Lung (tissue), 12 donors: ENCODE data around the gene LOXL4. TPM values are rescaled to one million over a fixed set of nuclear protein-coding genes. Genes with fewer than 3 reads are reported as not detected.
A peak's percentile ranks its signal among the peaks of the same experiment; 100 is the strongest.

Source experiments
- ATAC-seq: fragments of 200-7000 bp; cut with Tn5 transposase; one replicate; pipeline ENCODE4 v1.9.1; 2020; ENCODE audit warnings: moderate number of reproducible peaks; ENCODE audit not compliant: insufficient read depth, low FRiP score
- DNase-seq, 3 donors: peaks; one replicate each; pipeline ENCODE4 v3.0.0-alpha.2; 2013 to 2017
- H3K27ac ChIP-seq, 2 donors: one replicate each; pipeline ENCODE4 v1.5.1; 2013; ENCODE audit warnings: mild to moderate bottlenecking in 2 of 2, moderate library complexity in 2 of 2, control low read depth in 1 of 2, inconsistent platforms in 1 of 2, low read depth in 1 of 2, low read length in 1 of 2
- H3K27me3 ChIP-seq, 3 donors: one replicate each; pipeline ENCODE4 v1.5.1; 2013; ENCODE audit warnings: low read length in 2 of 3; ENCODE audit not compliant: control insufficient read depth in 3 of 3, insufficient read depth in 3 of 3
- H3K36me3 ChIP-seq, 4 donors: one replicate each; pipeline ENCODE4 v1.5.1; 2013; ENCODE audit warnings: low read length in 4 of 4, mild to moderate bottlenecking in 1 of 4, moderate library complexity in 1 of 4; ENCODE audit not compliant: control insufficient read depth in 4 of 4, insufficient read depth in 4 of 4
- H3K4me1 ChIP-seq, 5 donors: one replicate each; pipeline ENCODE4 v1.5.1; 2013; ENCODE audit warnings: low read length in 5 of 5, mild to moderate bottlenecking in 2 of 5, moderate library complexity in 1 of 5; ENCODE audit not compliant: control insufficient read depth in 5 of 5, insufficient read depth in 5 of 5
- H3K4me3 ChIP-seq: one replicate; pipeline ENCODE4 v1.5.1; 2013; ENCODE audit warnings: mild to moderate bottlenecking, control low read depth, moderate library complexity
- H3K9ac ChIP-seq, 2 donors: one replicate each; pipeline ENCODE4 v1.5.1; 2013; ENCODE audit warnings: low read length in 2 of 2, control low read depth in 1 of 2; ENCODE audit not compliant: insufficient read depth in 1 of 2
- H3K9me3 ChIP-seq, 4 donors: one replicate each; pipeline ENCODE4 v1.5.1; 2013; ENCODE audit warnings: low read length in 3 of 4, mild to moderate bottlenecking in 1 of 4, moderate library complexity in 1 of 4; ENCODE audit not compliant: control insufficient read depth in 4 of 4, insufficient read depth in 3 of 4
- CTCF ChIP-seq: IDR thresholded peaks from 2 replicates; pipeline ENCODE4 v1.5.1; 2012; ENCODE audit warnings: mild to moderate bottlenecking; ENCODE audit errors: control extremely low read depth, extremely low read depth
- WGBS, 2 donors: extraction: QIAGEN DNeasy Blood & Tissue Kit; methylation state at CpG; one replicate each; pipeline ENCODE4 v1.1.7; 2013; 5-methylcytosine and 5-hydroxymethylcytosine counted together
- polyA plus RNA-seq, 2 donors: library from polyadenylated mRNA; stranded (reverse); fragments of 200-250 nt; gene quantifications; one replicate each; pipeline ENCODE4 v1.2.1, GENCODE V29; 2013
- total RNA-seq, 2 donors: library from RNA; depleted of rRNA in 1 of 2; stranded (reverse); fragments of >200 nt in 1 of 2; gene quantifications; one replicate each; pipeline ENCODE4 v1.2.1, GENCODE V29; 2014 to 2021
- donor health status: control.
- donor health status: control.
- donor health status: Bipolar disorder and iron deficiency.
- donor health status: healthy.
- donor health status: DM: yes; HTN: yes; CAD: no.

The LOXL4 gene
- total and polyA plus RNA-seq, 4 donors = 1.6 to 3.3 (median 2.6) TPM

DNA sequence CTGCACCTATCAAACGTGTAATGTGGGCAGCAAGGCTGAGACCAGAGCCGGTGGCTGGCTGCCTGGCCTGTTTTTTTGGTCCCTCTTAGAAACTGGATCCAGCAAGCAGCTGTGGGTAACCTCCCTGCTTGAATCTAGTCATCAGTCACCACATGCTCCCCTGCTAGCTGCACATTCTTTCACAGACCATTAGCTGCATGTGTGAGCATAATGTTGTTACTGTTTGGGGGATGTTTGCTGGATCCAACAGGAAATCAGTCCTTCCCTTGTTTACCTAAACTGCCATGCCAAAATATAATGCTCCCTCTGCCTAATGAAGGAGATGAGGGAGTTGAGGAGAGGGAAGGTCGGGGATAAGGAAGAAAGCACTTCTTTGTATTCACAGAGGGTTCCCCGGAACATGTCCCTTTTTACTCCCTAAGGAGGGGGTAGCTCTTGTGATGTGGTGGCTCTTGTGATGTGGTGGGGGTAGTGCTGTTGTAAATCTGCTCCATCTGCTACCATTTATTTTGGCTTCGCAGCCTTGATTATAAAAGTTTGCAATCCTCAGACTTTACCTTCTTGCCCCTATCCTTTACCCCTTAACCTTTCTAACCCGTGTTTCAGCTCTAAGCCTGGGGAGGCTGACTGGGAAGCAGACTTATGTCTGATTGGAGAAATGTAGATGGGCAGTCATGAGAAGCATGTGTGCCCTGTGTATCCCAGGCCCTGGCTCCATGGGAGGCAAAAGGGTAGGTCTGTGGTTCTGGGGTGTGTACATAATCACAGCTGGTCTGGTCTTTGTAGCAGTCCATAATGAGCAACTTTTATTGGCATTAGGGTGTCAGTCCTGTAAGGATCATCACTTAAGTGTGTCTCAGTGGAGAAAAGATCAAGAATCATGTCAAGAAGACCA, 20.8 kb downstream of the LOXL4 start:
- H3K4me3 ChIP-seq = no peak overlapping the region
- H3K9me3 ChIP-seq = no peaks in the 10 kb centered on the region
- TF ChIP-seq CTCF = no peak
- H3K4me1 ChIP-seq = peaks cover 0 to 30% (median 9%) of the 10 kb centered on the region in 5 donors
- ATAC-seq (no peak), DNase-seq (peak; percentile 76 to 93 (median 91))
- 55 to 74% methylated on average over 6 of the region's 6 CpGs for WGBS, 2 donors
- no peaks in the 10 kb centered on the region for H3K27me3 ChIP-seq
- peaks cover 14 to 29% (median 23%) of the 10 kb centered on the region in 4 donors for H3K36me3 ChIP-seq
- no peak overlapping the region for H3K9ac ChIP-seq
- no peak overlapping the region for H3K27ac ChIP-seq

DNA sequence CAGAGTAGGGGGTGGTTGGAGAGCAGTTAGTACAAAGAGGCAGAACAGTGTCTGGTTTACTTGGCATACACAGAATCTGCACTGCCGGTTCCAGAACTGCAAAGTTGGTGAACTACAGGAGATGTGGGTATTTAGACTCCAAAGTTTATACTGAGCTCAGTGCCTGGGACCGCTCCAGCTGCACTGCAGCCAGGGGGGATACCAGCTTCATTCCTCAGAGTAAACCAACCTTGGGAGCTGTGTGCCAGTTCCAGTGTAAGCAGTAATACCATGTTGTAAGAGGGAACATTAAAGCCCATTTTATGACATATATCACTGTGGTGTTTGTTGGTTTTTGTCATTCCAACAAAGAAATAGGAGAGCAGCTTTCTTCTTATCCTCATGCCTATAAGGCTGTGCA, 23.4 kb downstream of the LOXL4 start:
- H3K4me3 ChIP-seq = no peak overlapping the region
- 75 to 90% methylated on average over 2 of the region's 2 CpGs for WGBS, 2 donors
- H3K36me3 ChIP-seq = peaks cover 14 to 26% (median 15%) of the 10 kb centered on the region in 4 donors
- peaks cover 0 to 30% (median 9%) of the 10 kb centered on the region in 5 donors for H3K4me1 ChIP-seq
- DNase-seq = no peak
- no peak overlapping the region for H3K9ac ChIP-seq
- no peaks in the 10 kb centered on the region for H3K27me3 ChIP-seq
- H3K9me3 ChIP-seq = no peaks in the 10 kb centered on the region
- ATAC-seq = no peak
- no peak for TF ChIP-seq CTCF
- no peak overlapping the region for H3K27ac ChIP-seq

- DNase-seq = no peak
- 89 to 94% methylated on average over 5 of the region's 5 CpGs for WGBS, 2 donors
- ATAC-seq = no peak
- H3K27ac ChIP-seq = no peak overlapping the region
- no peaks in the 10 kb centered on the region for H3K27me3 ChIP-seq
- H3K9me3 ChIP-seq = no peaks in the 10 kb centered on the region
- H3K9ac ChIP-seq = no peak overlapping the region
- TF ChIP-seq CTCF = no peak
- H3K4me3 ChIP-seq = no peak overlapping the region
- peaks cover 0 to 30% (median 9%) of the 10 kb centered on the region in 5 donors for H3K4me1 ChIP-seq
- peaks cover 14 to 26% (median 15%) of the 10 kb centered on the region in 4 donors for H3K36me3 ChIP-seq
Measured at GRCh38 chr10:98244141-98244540, 23.9 kb downstream of the LOXL4 start.
